Measurements from ENCODE around the gene DOCK3. TPM values are rescaled to one million over a fixed set of nuclear protein-coding genes. Genes with fewer than 3 reads are reported as not detected.

Gene DOCK3
- total RNA-seq, 1 donor: 0.36 TPM

DNA sequence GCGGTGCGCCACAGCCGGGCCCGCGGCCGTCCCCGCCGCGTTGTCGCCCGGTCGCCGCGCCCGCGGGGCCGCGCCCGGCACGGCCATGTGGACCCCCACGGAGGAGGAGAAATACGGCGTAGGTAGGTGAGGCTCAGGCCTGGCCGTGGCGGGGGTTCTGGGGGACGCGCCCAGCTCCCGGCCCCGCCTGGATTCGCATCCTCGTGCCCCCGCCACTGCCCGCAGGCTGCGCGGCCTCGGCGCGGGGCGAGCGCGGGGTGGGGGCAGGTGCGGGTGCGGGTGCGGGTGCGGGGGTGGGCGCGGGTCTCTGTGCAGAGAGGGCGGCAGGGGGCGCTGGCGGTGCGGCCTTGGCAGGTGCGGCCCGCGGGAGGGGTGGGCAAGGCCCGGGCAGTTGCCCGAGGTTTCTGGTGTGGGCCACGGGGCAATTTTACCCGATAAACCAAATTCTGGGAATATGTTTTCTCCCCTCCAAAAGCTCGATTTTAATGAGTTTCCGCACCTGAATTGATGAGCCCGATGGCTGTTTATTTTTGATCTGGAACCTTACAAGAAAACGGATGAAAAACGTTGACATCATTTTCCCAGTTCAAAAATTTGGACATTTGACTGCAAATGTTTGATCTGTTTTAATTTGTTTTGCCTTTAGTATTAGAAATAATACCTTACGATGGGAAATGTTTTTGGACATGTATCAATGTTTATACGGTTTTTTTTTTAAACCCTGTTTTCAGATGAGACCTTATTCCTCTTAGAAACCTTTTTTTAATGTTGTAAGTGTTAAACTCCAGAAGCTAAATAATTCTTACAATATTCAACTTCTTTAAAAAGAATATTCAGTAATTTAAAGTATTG lies 678 bp downstream of the DOCK3 start:
- peaks cover 10% of the 10 kb centered on the region for H3K4me1 ChIP-seq (ENCODE audit: insufficient read depth, low read length)
- no peaks in the 10 kb centered on the region for H3K79me2 ChIP-seq (ENCODE audit: insufficient read depth, low read length)
- H3K36me3 ChIP-seq (ENCODE audit: insufficient read depth, low read length): no peaks in the 10 kb centered on the region
- peaks cover 69% of the 10 kb centered on the region for H3K27me3 ChIP-seq (ENCODE audit: insufficient read depth, low read length)
- H2AFZ ChIP-seq (ENCODE audit: low read length): no peak overlapping the region
- H3K4me2 ChIP-seq (ENCODE audit: insufficient read depth, low read length): peak overlapping the region; percentile 40
- H4K20me1 ChIP-seq (ENCODE audit: insufficient read depth, low read length): no peaks in the 10 kb centered on the region
- no peak for DNase-seq (ENCODE audit: insufficient read length, low spot score, missing footprints)
- no peak overlapping the region for H3K27ac ChIP-seq (ENCODE audit: low read depth, low read length)
- H3K4me3 ChIP-seq (ENCODE audit: insufficient read depth, low read length): peak overlapping the region; percentile 46
- no peak for TF ChIP-seq CTCF (IDR thresholded peaks at IDR 0.05; ENCODE audit: extremely low read depth, low read depth, low read length)
- H3K9me3 ChIP-seq (ENCODE audit: low read depth, low read length): no peaks in the 10 kb centered on the region

- H3K4me3 ChIP-seq (ENCODE audit: insufficient read depth, low read length): no peak overlapping the region
- TF ChIP-seq CTCF (IDR thresholded peaks at IDR 0.05; ENCODE audit: extremely low read depth, low read depth, low read length): no peak
- no peaks in the 10 kb centered on the region for H4K20me1 ChIP-seq (ENCODE audit: insufficient read depth, low read length)
- no peaks in the 10 kb centered on the region for H3K36me3 ChIP-seq (ENCODE audit: insufficient read depth, low read length)
- no peak overlapping the region for H3K4me2 ChIP-seq (ENCODE audit: insufficient read depth, low read length)
- H3K79me2 ChIP-seq (ENCODE audit: insufficient read depth, low read length): no peaks in the 10 kb centered on the region
- H2AFZ ChIP-seq (ENCODE audit: low read length): no peak overlapping the region
- H3K27ac ChIP-seq (ENCODE audit: low read depth, low read length): no peak overlapping the region
- H3K27me3 ChIP-seq (ENCODE audit: insufficient read depth, low read length): peaks cover 73% of the 10 kb centered on the region
- DNase-seq (ENCODE audit: insufficient read length, low spot score, missing footprints): no peak
- peaks cover 6% of the 10 kb centered on the region for H3K4me1 ChIP-seq (ENCODE audit: insufficient read depth, low read length)
- no peaks in the 10 kb centered on the region for H3K9me3 ChIP-seq (ENCODE audit: low read depth, low read length)
Observed at GRCh38 chr3:50676031-50676705, 1.4 kb downstream of the DOCK3 start.

- no peak overlapping the region for H3K4me2 ChIP-seq (ENCODE audit: insufficient read depth, low read length)
Observed at GRCh38 chr3:50687127-50687751, 12.5 kb downstream of the DOCK3 start.

More at GRCh38 chr3:50687127-50687751, 12.5 kb downstream of the DOCK3 start:
- H3K36me3 ChIP-seq (ENCODE audit: insufficient read depth, low read length): no peaks in the 10 kb centered on the region
- H3K4me3 ChIP-seq (ENCODE audit: insufficient read depth, low read length): no peak overlapping the region
- no peak overlapping the region for H3K27ac ChIP-seq (ENCODE audit: low read depth, low read length)
- H3K4me1 ChIP-seq (ENCODE audit: insufficient read depth, low read length): no peaks in the 10 kb centered on the region
- H4K20me1 ChIP-seq (ENCODE audit: insufficient read depth, low read length): no peaks in the 10 kb centered on the region
- peaks cover 30% of the 10 kb centered on the region for H3K27me3 ChIP-seq (ENCODE audit: insufficient read depth, low read length)
- H3K9me3 ChIP-seq (ENCODE audit: low read depth, low read length): no peaks in the 10 kb centered on the region
- TF ChIP-seq CTCF (IDR thresholded peaks at IDR 0.05; ENCODE audit: extremely low read depth, low read depth, low read length): no peak
- DNase-seq (ENCODE audit: insufficient read length, low spot score, missing footprints): no peak
- H3K79me2 ChIP-seq (ENCODE audit: insufficient read depth, low read length): no peaks in the 10 kb centered on the region
- no peak overlapping the region for H2AFZ ChIP-seq (ENCODE audit: low read length)

Data from osteoblast (primary cell).